K562 (cell line): ENCODE data around the gene CABLES1. TPM values are rescaled to one million over a fixed set of nuclear protein-coding genes. Genes with fewer than 3 reads are reported as not detected.

ENCODE experiments used
- ATAC-seq: fragments of 200-7000 bp; cut with Tn5 transposase; 3 replicates; pipeline ENCODE4 v1.9.1; 2020; ENCODE audit warnings: moderate library complexity
- BruUV-seq: library from RNA; stranded (reverse); fragments of 400-500 nt; replicated peaks from 2 replicates; lab custom pipeline; 2021; lab: Mats Ljungman, UMichigan
- CTCF ChIA-PET: fragments of 300-600 bp; formaldehyde crosslinking; extraction: SDS; loops from one replicate; lab custom pipeline; 2021; ENCODE audit warnings: low intra/inter-chr PET ratio; lab: Yijun Ruan, JAX
- POLR2A ChIA-PET: fragments of 300-600, 350-650 bp; sonication (Branson Sonifier 250); formaldehyde crosslinking; extraction: SDS; loops from one replicate; lab custom pipeline; 2021; ENCODE audit warnings: antibody characterized with exemption, inconsistent platforms; lab: Yijun Ruan, JAX
- DNase-seq, 4 experiments: peaks; one replicate each; pipeline versions ENCODE4 v3.0.0 to v3.0.0-alpha.2; 2011 to 2018; ENCODE audit warnings: low spot score in 3 of 4, mixed read lengths in 3 of 4; ENCODE audit errors: extremely low read depth in 1 of 4
- FAIRE-seq: peaks from 2 replicates; lab custom pipeline; 2011; peaks lifted over from hg19 to GRCh38; lab: Jason Lieb, UNC
- H2AFZ ChIP-seq: 2 replicates; pipeline ENCODE4 v1.6.0; 2011; ENCODE audit warnings: low read depth, low read length, control low read depth, inconsistent platforms
- H3K27ac ChIP-seq: fragments of 200-600 bp; 3 replicates; pipeline ENCODE4 v1.8.0; 2011; ENCODE audit warnings: low read depth, mild to moderate bottlenecking, control low read depth, inconsistent platforms, low read length, moderate library complexity, mixed read lengths; ENCODE audit errors: extremely low read depth
- H3K27me3 ChIP-seq, 2 experiments: fragments of 300-600 bp in 1 of 2; 2 replicates in 1 of 2; 3 replicates in 1 of 2; pipeline versions ENCODE4 v1.6.0 to v1.8.0; 2011; ENCODE audit warnings: inconsistent platforms in 2 of 2, low read length in 2 of 2, mild to moderate bottlenecking in 1 of 2, mixed read lengths in 1 of 2, moderate library complexity in 1 of 2; ENCODE audit not compliant: control insufficient read depth in 2 of 2, insufficient read depth in 2 of 2
- H3K36me3 ChIP-seq: fragments of 300-600 bp; 3 replicates; pipeline ENCODE4 v1.8.0; 2011; ENCODE audit warnings: mild to moderate bottlenecking, low read length, inconsistent platforms; ENCODE audit not compliant: control insufficient read depth, insufficient read depth
- H3K4me1 ChIP-seq, 2 experiments: fragments of 200-600 bp in 1 of 2; replicated peaks in 1 of 2; 2 replicates in 1 of 2; 3 replicates in 1 of 2; pipeline versions ENCODE4 v1.5.1 to v1.8.0; 2011; ENCODE audit warnings: inconsistent platforms in 2 of 2, low read length in 2 of 2, mild to moderate bottlenecking in 1 of 2, mixed read lengths in 1 of 2, moderate library complexity in 1 of 2; ENCODE audit not compliant: control insufficient read depth in 2 of 2, insufficient read depth in 2 of 2
- H3K4me2 ChIP-seq: 2 replicates; pipeline ENCODE4 v1.6.1; 2011; ENCODE audit warnings: low read length, control low read depth, inconsistent platforms, mixed read lengths; ENCODE audit not compliant: insufficient read depth
- H3K4me3 ChIP-seq: fragments of 200-600 bp; sonication (generic), shearing (Covaris generic); 2 replicates; pipeline ENCODE4 v1.5.1; 2016; ENCODE audit warnings: control low read depth, inconsistent platforms
- H3K79me2 ChIP-seq: fragments of 200-600 bp; 3 replicates; pipeline ENCODE4 v1.8.0; 2011; ENCODE audit warnings: low read length, inconsistent platforms; ENCODE audit not compliant: control insufficient read depth, insufficient read depth
- H3K9ac ChIP-seq, 2 experiments: 2 replicates each; pipeline versions ENCODE4 v1.6.0 to v1.6.1; 2011; ENCODE audit warnings: low read depth in 2 of 2, low read length in 2 of 2, control low read depth in 1 of 2, inconsistent platforms in 1 of 2, mild to moderate bottlenecking in 1 of 2, mixed read lengths in 1 of 2; ENCODE audit not compliant: insufficient read depth in 1 of 2
- H3K9me1 ChIP-seq: one replicate; pipeline ENCODE4 v1.6.0; 2011; ENCODE audit warnings: inconsistent platforms, mild to moderate bottlenecking, low read length, moderate library complexity; ENCODE audit not compliant: control insufficient read depth, insufficient read depth
- H3K9me3 ChIP-seq: replicated peaks from 2 replicates; pipeline ENCODE4 v1.5.1; 2011; ENCODE audit warnings: low read depth, low read length, inconsistent platforms; ENCODE audit not compliant: control insufficient read depth, insufficient read depth
- H4K20me1 ChIP-seq: replicated peaks from 2 replicates; pipeline ENCODE4 v1.6.1; 2011; ENCODE audit warnings: low read length, inconsistent platforms, mixed read lengths; ENCODE audit not compliant: control insufficient read depth, insufficient read depth
- ATF4 ChIP-seq: fragments of 450-650 bp; formaldehyde crosslinking; IDR thresholded peaks from 2 replicates; pipeline ENCODE4 v1.4.0; 2022; ENCODE audit warnings: mild to moderate bottlenecking, moderate library complexity
- FIP1L1 ChIP-seq: fragments of 200-400 bp; formaldehyde crosslinking; IDR thresholded peaks from 2 replicates; pipeline ENCODE4 v1.6.1; 2018; ENCODE audit warnings: mild to moderate bottlenecking, low read depth, low read length; ENCODE audit not compliant: poor library complexity, severe bottlenecking
- FOXJ3 ChIP-seq: sonication (generic); formaldehyde crosslinking; IDR thresholded peaks from 2 replicates; pipeline ENCODE4 v1.4.0; 2020; ENCODE audit warnings: mild to moderate bottlenecking, missing genetic modification reagents
- KLF6 ChIP-seq: fragments of 250-450 bp; sonication (Bioruptor Pico); IDR thresholded peaks from 2 replicates; pipeline ENCODE4 v1.4.0; 2020; ENCODE audit warnings: mild to moderate bottlenecking, moderate library complexity, borderline replicate concordance
- MIER1 ChIP-seq: fragments of 450-650 bp; IDR thresholded peaks from 2 replicates; pipeline ENCODE4 v1.6.1; 2016; ENCODE audit warnings: antibody characterized with exemption, mild to moderate bottlenecking, low read depth
- SP2 ChIP-seq: IDR thresholded peaks from 2 replicates; pipeline ENCODE4 v1.6.1; 2011; ENCODE audit warnings: mild to moderate bottlenecking, low read depth, low read length, moderate library complexity; ENCODE audit not compliant: poor library complexity, severe bottlenecking; ENCODE audit errors: extremely low read depth
- ZNF586 ChIP-seq: fragments of 450-650 bp; formaldehyde crosslinking; conservative IDR thresholded peaks from 2 replicates; pipeline ENCODE4 v1.4.0; 2020; ENCODE audit warnings: mild to moderate bottlenecking, moderate library complexity
- WGBS: fragments of 100-300 bp; shearing (Covaris generic); methylation state at CpG from one replicate; pipeline ENCODE4 v1.1.6; 2016; ENCODE audit warnings: low coverage, mixed read lengths; ENCODE audit not compliant: insufficient coverage; ENCODE audit errors: missing lambda C conversion rate; 5-methylcytosine and 5-hydroxymethylcytosine counted together
- in situ Hi-C: fragments of 300-500 bp; cut with MboI; formaldehyde crosslinking; loops from 4 replicates; pipeline ENCODE4 v1.15.0; 2018; ENCODE audit warnings: inconsistent platforms, mixed read lengths
- intact Hi-C: fragments of 100-400 bp; cut with micrococcal nuclease; formaldehyde crosslinking; loops from 2 replicates; pipeline ENCODE4 v1.14.2; 2022
- polyA plus RNA-seq, 8 experiments: library from polyadenylated mRNA; depleted of rRNA in 4 of 8; stranded (reverse) in 5 of 8; unstranded in 3 of 8; fragments of >200 nt; fragmentation: Nextera tagmentation in 2 of 8; fragmentation: Illumina TruSeq in 1 of 8; extraction: Ambion mirVana in 2 of 8; extraction: Trizol in 1 of 8; gene quantifications; 2 replicates each; pipeline versions ENCODE4 v1.2.1 to v1.2.3, GENCODE V29; 2011 to 2014; ENCODE audit warnings: inconsistent platforms in 1 of 8, missing spikeins in 1 of 8
- total RNA-seq, 7 experiments: library from RNA; depleted of rRNA in 6 of 7; stranded (reverse); fragments of >200 nt in 6 of 7; fragmentation: Illumina TruSeq in 2 of 7; extraction: Trizol in 2 of 7; gene quantifications; 2 replicates each; pipeline versions ENCODE4 v1.2.1 to v1.2.3, GENCODE V29; 2011 to 2021; ENCODE audit warnings: low replicate concordance in 1 of 7
- TF ChIP-seq, protein P1 (sequence below), 2 experiments: fragments of 250-450 bp in 1 of 2; fragments of 450-650 bp in 1 of 2; sonication (Bioruptor Pico) in 1 of 2; IDR thresholded peaks; 2 replicates each; pipeline versions ENCODE4 v1.6.1 to v1.8.0; 2016 to 2021; ENCODE audit warnings: mild to moderate bottlenecking in 2 of 2, moderate library complexity in 2 of 2, missing compliant biosample characterization in 1 of 2, missing genetic modification characterization in 1 of 2
- TF ChIP-seq, protein P2 (sequence below), 2 experiments: IDR thresholded peaks in 1 of 2; conservative IDR thresholded peaks in 1 of 2; 2 replicates each; pipeline ENCODE4 v1.6.1; 2016; ENCODE audit warnings: low read depth in 2 of 2, mild to moderate bottlenecking in 1 of 2, missing compliant biosample characterization in 1 of 2, missing genetic modification characterization in 1 of 2, moderate library complexity in 1 of 2

CABLES1 gene
- total and polyA plus RNA-seq, 9 of the 15 experiments (the other 6 are each of a cell fraction or from before 2014, with no cell fraction given): 0.04 to 0.10 (median 0.06) TPM; not detected in 3

- Histone ChIP-seq H3K9me1 (no peaks in the 10 kb centered on the region), H3K9me3 (no peaks in the 10 kb centered on the region), H2AFZ (no peak overlapping the region), H4K20me1 (peaks cover 3% of the 10 kb centered on the region; the same call in 1 of the 2 replicates), H3K4me3 (no peak overlapping the region), H3K36me3 (no peaks in the 10 kb centered on the region), H3K27ac (no peak overlapping the region), H3K27me3 (peaks cover 57 to 59% of the 10 kb centered on the region in 2 experiments), H3K79me2 (no peaks in the 10 kb centered on the region), H3K9ac (no peak overlapping the region), H3K4me1 (no peaks in the 10 kb centered on the region), H3K4me2 (no peak overlapping the region)
- BruUV-seq: no TSS peak
- intact Hi-C loops: no loop called here
- ChIA-PET POLR2A (interaction anchor here (1.0 to 1.4 kb wide), 3 partner anchors 12 to 25 kb away, joined by 3 to 4 read pairs (median 4); no protein-coding TSS in a partner anchor), CTCF (no interaction called here)
- FAIRE-seq (no peak), DNase-seq (no peak), ATAC-seq (no peak; the same call in 2 of the 3 replicates)
- 6% methylated on average over 22 of the region's 22 CpGs for WGBS
- no peak for TF ChIP-seq KLF6 (CRISPR knock-in tag)
- TF ChIP-seq ATF4: no peak
- TF ChIP-seq ZNF586: no peak
- no peak for TF ChIP-seq FIP1L1
- TF ChIP-seq, protein P1, sequence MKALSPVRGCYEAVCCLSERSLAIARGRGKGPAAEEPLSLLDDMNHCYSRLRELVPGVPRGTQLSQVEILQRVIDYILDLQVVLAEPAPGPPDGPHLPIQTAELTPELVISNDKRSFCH (CRISPR knock-in tag; IDR thresholded peaks at IDR 0.05): no peak
- TF ChIP-seq, protein P1 (tag; IDR thresholded peaks at IDR 0.05): no peak
- TF ChIP-seq, protein P2, sequence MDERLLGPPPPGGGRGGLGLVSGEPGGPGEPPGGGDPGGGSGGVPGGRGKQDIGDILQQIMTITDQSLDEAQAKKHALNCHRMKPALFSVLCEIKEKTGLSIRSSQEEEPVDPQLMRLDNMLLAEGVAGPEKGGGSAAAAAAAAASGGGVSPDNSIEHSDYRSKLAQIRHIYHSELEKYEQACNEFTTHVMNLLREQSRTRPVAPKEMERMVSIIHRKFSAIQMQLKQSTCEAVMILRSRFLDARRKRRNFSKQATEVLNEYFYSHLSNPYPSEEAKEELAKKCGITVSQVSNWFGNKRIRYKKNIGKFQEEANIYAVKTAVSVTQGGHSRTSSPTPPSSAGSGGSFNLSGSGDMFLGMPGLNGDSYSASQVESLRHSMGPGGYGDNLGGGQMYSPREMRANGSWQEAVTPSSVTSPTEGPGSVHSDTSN (CRISPR knock-in tag; IDR thresholded peaks at IDR 0.05; ENCODE audit: low read depth): no peak
- TF ChIP-seq, protein P2 (tag; conservative IDR thresholded peaks at IDR 0.05; ENCODE audit: low read depth): no peak
- no peak for TF ChIP-seq MIER1
- TF ChIP-seq FOXJ3: no peak
- TF ChIP-seq SP2: no peak
- in situ Hi-C loops: no loop called here
Observed at GRCh38 chr18:23196119-23197007, 61.1 kb downstream of the CABLES1 start.
